ENCODE results near the gene STAG1. TPM values are rescaled to one million over a fixed set of nuclear protein-coding genes. Genes with fewer than 3 reads are reported as not detected.
"Not testable (repeated sequence)": the region's sequence is repeated elsewhere in the genome, so short reads cannot be mapped to it uniquely, and the experiment has no call there.

The STAG1 gene
- total RNA-seq, 1 donor from 2014 or later: 40.9 TPM

- Mint-ChIP-seq H3K27me3 (ENCODE audit: low read depth) (no peaks in the 10 kb centered on the region), H3K27ac (ENCODE audit: unreplicated experiment) (no peak overlapping the region), H3K36me3 (ENCODE audit: low read depth) (peaks cover 2% of the 10 kb centered on the region), H3K4me1 (ENCODE audit: low read depth) (no peaks in the 10 kb centered on the region), H3K4me3 (ENCODE audit: unreplicated experiment) (no peak overlapping the region), H3K9me3 (ENCODE audit: low read depth) (peaks cover 2% of the 10 kb centered on the region)
- TF ChIP-seq CTCF (IDR thresholded peaks at IDR 0.05): no peak
- DNase-seq (ENCODE audit: low spot score): no peak
Measured at GRCh38 chr3:136498919-136499447, 253.2 kb downstream of the STAG1 start.

GRCh38 chr3:136495213-136495612 is 257.0 kb downstream of the STAG1 start:
- Mint-ChIP-seq H3K27ac (ENCODE audit: unreplicated experiment) (no peak overlapping the region), H3K36me3 (ENCODE audit: low read depth) (peaks cover 19% of the 10 kb centered on the region), H3K27me3 (ENCODE audit: low read depth) (no peaks in the 10 kb centered on the region), H3K9me3 (ENCODE audit: low read depth) (peaks cover 7% of the 10 kb centered on the region), H3K4me1 (ENCODE audit: low read depth) (peaks cover 5% of the 10 kb centered on the region), H3K4me3 (ENCODE audit: unreplicated experiment) (no peak overlapping the region)
- TF ChIP-seq CTCF (IDR thresholded peaks at IDR 0.05): no peak
- DNase-seq (ENCODE audit: low spot score): no peak

GRCh38 chr3:136490646-136491405 is 261.4 kb downstream of the STAG1 start:
- H3K4me3 Mint-ChIP-seq (ENCODE audit: unreplicated experiment): no peak overlapping the region
- no peak for DNase-seq (ENCODE audit: low spot score)
- H3K36me3 Mint-ChIP-seq (ENCODE audit: low read depth): peaks cover 28% of the 10 kb centered on the region
- H3K4me1 Mint-ChIP-seq (ENCODE audit: low read depth): peaks cover 5% of the 10 kb centered on the region
- no peak overlapping the region for H3K27ac Mint-ChIP-seq (ENCODE audit: unreplicated experiment)
- no peak for TF ChIP-seq CTCF (IDR thresholded peaks at IDR 0.05)
- peaks cover 7% of the 10 kb centered on the region for H3K9me3 Mint-ChIP-seq (ENCODE audit: low read depth)
- H3K27me3 Mint-ChIP-seq (ENCODE audit: low read depth): no peaks in the 10 kb centered on the region

- H3K27ac Mint-ChIP-seq (ENCODE audit: unreplicated experiment): no peak overlapping the region
- no peak for DNase-seq (ENCODE audit: low spot score)
- TF ChIP-seq CTCF (IDR thresholded peaks at IDR 0.05): no peak
- no peaks in the 10 kb centered on the region for H3K9me3 Mint-ChIP-seq (ENCODE audit: low read depth)
- H3K4me3 Mint-ChIP-seq (ENCODE audit: unreplicated experiment): no peak overlapping the region
- no peaks in the 10 kb centered on the region for H3K27me3 Mint-ChIP-seq (ENCODE audit: low read depth)
- H3K4me1 Mint-ChIP-seq (ENCODE audit: low read depth): peaks cover 1% of the 10 kb centered on the region
- H3K36me3 Mint-ChIP-seq (ENCODE audit: low read depth): peaks cover 13% of the 10 kb centered on the region
Measured at GRCh38 chr3:136485777-136486176, 266.4 kb downstream of the STAG1 start.

- H3K4me3 Mint-ChIP-seq (ENCODE audit: unreplicated experiment): no peak overlapping the region
- no peaks in the 10 kb centered on the region for H3K4me1 Mint-ChIP-seq (ENCODE audit: low read depth)
- no peak for DNase-seq (ENCODE audit: low spot score)
- H3K36me3 Mint-ChIP-seq (ENCODE audit: low read depth): peaks cover 11% of the 10 kb centered on the region
- no peaks in the 10 kb centered on the region for H3K9me3 Mint-ChIP-seq (ENCODE audit: low read depth)
- H3K27ac Mint-ChIP-seq (ENCODE audit: unreplicated experiment): no peak overlapping the region
- no peak for TF ChIP-seq CTCF (IDR thresholded peaks at IDR 0.05)
- no peaks in the 10 kb centered on the region for H3K27me3 Mint-ChIP-seq (ENCODE audit: low read depth)
Measured at GRCh38 chr3:136476280-136476679, 275.9 kb downstream of the STAG1 start.

- H3K9me3 Mint-ChIP-seq (ENCODE audit: low read depth); H3K4me1 Mint-ChIP-seq (ENCODE audit: low read depth); DNase-seq (ENCODE audit: low spot score); H3K4me3 Mint-ChIP-seq (ENCODE audit: unreplicated experiment); H3K27me3 Mint-ChIP-seq (ENCODE audit: low read depth): not testable (repeated sequence)
- Mint-ChIP-seq H3K36me3 (ENCODE audit: low read depth) (peaks cover 16% of the 10 kb centered on the region), H3K27ac (ENCODE audit: unreplicated experiment) (peak overlapping the region; percentile 60)
Measured at GRCh38 chr3:136474876-136475275, 277.3 kb downstream of the STAG1 start.

Data from chondrocyte (in vitro differentiated cells).